Activated effector memory CD4-positive, alpha-beta T cell treated with anti-CD3 and anti-CD28 coated beads, Interleukin-2, amount 50 U/mL, for 16 hours (primary cell): ENCODE measurements around the gene HOXA4.

Experiments used
- DNase-seq: peaks from one replicate; pipeline ENCODE4 v3.0.0-alpha.2; 2020

Gene HOXA4

GRCh38 chr7:27088002-27088922 is 42.3 kb downstream of the HOXA4 start:
- no peak for DNase-seq

- DNase-seq = no peak
Measured at GRCh38 chr7:27083646-27084045, 46.9 kb downstream of the HOXA4 start.

- no peak for DNase-seq
Measured at GRCh38 chr7:27082171-27082570, 48.4 kb downstream of the HOXA4 start.

GRCh38 chr7:27080844-27081436 is 49.6 kb downstream of the HOXA4 start:
- no peak for DNase-seq

GRCh38 chr7:27079234-27079975 is 51.2 kb downstream of the HOXA4 start:
- no peak for DNase-seq

- no peak for DNase-seq
Measured at GRCh38 chr7:27078616-27079233, 51.8 kb downstream of the HOXA4 start.
